GM12865 (cell line): ENCODE measurements around the gene SLC4A4.

ENCODE experiments used
- DNase-seq: peaks from one replicate; pipeline ENCODE4 v3.0.0; 2010; ENCODE audit warnings: low read depth
- H3K4me3 ChIP-seq: 2 replicates; pipeline ENCODE4 v1.5.1; 2011; ENCODE audit warnings: mild to moderate bottlenecking, low read depth, low read length, control low read depth
- TF ChIP-seq, protein P1 (sequence below): IDR thresholded peaks from 2 replicates; pipeline ENCODE4 v1.5.1; 2011; ENCODE audit warnings: low read length, control low read depth, low read depth, inconsistent platforms; ENCODE audit not compliant: insufficient read depth; ENCODE audit errors: missing control alignments

The SLC4A4 gene

DNA sequence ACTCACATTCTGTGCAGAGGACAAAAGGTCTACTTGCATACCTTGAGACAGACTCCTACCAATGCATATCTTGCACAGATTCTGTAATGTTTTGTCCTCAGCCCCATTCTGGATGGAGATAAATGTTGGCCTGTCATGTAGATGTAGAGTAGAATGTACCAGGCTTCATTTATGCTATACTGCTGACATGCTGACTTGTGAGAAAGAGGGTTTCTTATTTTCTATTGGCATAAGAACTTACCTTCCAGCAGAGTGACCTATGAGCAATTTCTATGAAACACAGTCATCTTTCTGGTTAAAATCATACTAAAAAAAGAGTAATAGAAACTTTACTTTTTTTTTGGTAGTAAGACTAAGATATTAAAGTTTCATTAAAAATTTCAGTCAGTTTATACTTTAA, 17.2 kb downstream of the SLC4A4 start:
- no peak for DNase-seq
- no peak overlapping the region for H3K4me3 ChIP-seq
- TF ChIP-seq, protein P1, sequence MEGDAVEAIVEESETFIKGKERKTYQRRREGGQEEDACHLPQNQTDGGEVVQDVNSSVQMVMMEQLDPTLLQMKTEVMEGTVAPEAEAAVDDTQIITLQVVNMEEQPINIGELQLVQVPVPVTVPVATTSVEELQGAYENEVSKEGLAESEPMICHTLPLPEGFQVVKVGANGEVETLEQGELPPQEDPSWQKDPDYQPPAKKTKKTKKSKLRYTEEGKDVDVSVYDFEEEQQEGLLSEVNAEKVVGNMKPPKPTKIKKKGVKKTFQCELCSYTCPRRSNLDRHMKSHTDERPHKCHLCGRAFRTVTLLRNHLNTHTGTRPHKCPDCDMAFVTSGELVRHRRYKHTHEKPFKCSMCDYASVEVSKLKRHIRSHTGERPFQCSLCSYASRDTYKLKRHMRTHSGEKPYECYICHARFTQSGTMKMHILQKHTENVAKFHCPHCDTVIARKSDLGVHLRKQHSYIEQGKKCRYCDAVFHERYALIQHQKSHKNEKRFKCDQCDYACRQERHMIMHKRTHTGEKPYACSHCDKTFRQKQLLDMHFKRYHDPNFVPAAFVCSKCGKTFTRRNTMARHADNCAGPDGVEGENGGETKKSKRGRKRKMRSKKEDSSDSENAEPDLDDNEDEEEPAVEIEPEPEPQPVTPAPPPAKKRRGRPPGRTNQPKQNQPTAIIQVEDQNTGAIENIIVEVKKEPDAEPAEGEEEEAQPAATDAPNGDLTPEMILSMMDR, result no peak

DNA sequence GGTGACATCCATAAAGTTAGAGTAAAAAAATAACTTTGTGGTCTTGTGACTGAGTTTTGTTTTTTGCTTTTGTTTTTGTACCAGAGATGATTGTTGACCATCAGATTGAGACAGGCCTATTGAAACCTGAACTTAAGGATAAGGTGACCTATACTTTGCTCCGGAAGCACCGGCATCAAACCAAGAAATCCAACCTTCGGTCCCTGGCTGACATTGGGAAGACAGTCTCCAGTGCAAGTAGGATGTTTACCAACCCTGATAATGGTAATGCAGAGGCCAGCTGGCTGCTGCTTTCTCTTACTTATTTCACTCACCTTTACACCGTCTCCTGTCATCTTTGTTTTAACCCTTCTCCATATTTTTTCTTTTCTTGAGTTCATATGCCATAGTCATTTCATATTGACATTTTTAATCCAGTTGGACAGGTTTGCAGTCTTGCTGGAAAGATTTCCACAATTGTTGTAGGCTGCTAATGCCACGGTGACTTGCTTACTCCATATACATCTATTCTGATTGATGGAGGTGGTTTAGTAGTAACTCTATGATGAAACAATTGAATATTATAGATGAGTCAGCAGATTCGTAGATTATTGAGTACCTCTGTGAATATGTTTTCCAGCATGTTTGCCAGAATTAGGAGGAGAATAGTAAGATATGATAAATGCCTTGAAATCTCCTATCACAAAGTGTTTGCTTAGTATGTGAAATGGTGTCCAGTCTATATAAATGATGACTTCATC, 18.3 kb downstream of the SLC4A4 start:
- TF ChIP-seq, protein P1, result no peak
- H3K4me3 ChIP-seq, result no peak overlapping the region
- DNase-seq, result no peak

DNA sequence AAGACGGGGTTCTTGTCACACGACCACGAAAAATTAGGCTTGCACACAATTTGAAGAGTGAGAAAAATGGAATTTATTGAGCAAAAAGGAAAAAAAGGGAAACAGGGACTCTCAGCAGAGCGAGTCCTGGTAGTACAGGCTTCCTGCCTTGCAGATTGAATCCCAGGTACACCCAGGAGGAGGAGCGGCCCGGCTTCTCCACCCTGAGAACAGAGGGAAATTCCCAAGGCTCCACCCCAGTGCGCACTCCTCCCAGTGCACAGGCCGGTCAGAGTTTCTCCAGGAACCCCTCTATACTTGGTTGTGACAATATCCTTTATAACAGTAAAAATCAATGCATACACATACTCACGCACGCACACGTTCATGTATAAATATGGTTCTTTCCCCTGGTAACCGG, 22.0 kb downstream of the SLC4A4 start:
- TF ChIP-seq, protein P1, result no peak
- DNase-seq, result no peak
- no peak overlapping the region for H3K4me3 ChIP-seq

DNA sequence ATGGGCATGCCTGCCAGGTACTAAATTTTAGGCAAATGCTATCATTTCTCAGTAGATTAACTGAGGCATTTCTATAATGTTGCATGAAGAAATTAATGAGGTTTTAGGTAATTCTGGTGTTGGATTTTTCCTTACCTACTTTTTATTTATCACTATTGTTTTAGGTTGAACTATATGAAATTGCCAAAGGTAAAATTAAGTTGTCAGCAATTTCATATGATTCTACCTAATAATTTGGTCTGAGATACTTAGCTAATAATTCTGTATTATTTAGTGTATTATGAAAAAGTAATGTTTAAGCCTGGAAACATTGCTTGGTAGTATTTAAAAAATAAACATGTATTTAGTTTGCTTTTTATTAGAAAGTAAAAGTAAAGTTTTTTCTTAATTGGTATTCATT, 22.7 kb downstream of the SLC4A4 start:
- no peak overlapping the region for H3K4me3 ChIP-seq
- no peak for DNase-seq
- TF ChIP-seq, protein P1, result no peak

DNA sequence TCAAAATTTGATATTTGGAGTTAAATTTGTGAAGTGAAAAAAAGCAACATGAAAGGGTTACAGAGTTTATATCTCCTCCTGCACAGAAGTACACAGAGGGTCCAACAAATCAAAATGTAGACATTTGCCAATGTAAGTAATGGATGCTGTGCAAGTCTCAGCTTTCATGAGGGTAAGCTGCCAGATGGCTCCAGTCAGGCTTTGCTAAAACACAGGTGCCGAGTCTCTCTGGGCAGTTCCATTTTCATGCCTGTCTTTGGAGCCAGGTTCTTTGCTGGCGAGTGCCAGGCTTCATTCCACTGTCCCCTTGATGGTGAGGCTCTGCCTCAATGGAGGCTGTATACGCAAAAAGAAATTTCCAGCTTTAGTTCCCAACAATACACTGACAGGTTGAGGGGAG, 27.9 kb downstream of the SLC4A4 start:
- DNase-seq, result no peak
- TF ChIP-seq, protein P1, result no peak
- no peak overlapping the region for H3K4me3 ChIP-seq

DNA sequence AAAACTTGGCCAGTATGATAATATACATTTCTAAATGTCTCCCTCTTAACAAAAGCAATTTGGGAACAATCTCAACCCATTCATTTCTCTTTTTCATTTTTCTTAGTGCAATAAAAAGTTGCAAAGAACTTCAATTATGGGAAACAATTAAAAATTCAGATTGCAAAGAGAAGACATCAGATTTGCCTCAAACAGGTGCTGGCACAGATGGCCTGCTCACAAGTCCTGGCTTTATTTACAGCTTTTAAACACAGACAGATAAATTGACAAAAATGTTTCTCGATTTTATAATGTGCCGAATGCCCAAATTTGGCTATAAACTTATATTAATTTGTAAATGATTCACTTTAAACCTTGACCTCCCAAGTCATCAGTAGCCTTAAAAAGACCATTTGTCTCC, 28.7 kb downstream of the SLC4A4 start:
- TF ChIP-seq, protein P1, result no peak
- DNase-seq, result no peak
- no peak overlapping the region for H3K4me3 ChIP-seq

DNA sequence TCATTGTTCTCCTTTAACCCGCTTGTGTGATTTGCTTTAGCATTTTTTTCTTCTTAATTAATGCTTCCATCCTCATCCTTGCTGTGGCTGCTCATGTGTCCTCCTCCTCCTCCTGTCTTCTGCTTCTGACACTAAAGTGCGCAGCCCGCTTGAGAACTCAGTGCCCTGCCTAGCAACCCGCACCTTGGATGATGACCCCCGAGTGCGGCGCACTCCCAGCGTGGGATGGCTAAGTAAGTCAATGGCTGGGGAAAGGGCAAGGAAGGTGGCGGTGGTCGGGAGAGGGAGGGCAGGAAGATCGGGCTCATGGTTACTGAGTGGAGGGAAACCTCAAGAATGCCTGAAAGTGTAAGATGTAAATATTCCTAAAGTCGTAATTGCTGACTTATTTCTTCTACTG, 30.1 kb downstream of the SLC4A4 start:
- DNase-seq, result no peak
- TF ChIP-seq, protein P1, result no peak
- no peak overlapping the region for H3K4me3 ChIP-seq
